OCI-LY1 (cell line): ENCODE measurements around the gene FAM25C.
"Not testable (repeated sequence)": the region's sequence is repeated elsewhere in the genome, so short reads cannot be mapped to it uniquely, and the experiment has no call there.

Experiments used
- H2AFZ ChIP-seq: fragments of 200-600 bp; sonication (generic), shearing (Covaris generic); 2 replicates; pipeline ENCODE4 v1.6.0; 2014; ENCODE audit warnings: antibody characterized with exemption, mild to moderate bottlenecking, low read length
- H3F3A ChIP-seq: fragments of 200-600 bp; sonication (generic), shearing (Covaris generic); 2 replicates; pipeline ENCODE4 v1.6.0; 2014; ENCODE audit warnings: mild to moderate bottlenecking, antibody characterized with exemption, low read length, moderate library complexity; ENCODE audit not compliant: insufficient read depth
- H3K27ac ChIP-seq: fragments of 200-600 bp; sonication (generic); 2 replicates; pipeline ENCODE4 v1.5.1; 2014; ENCODE audit warnings: low read length, mixed run types, mild to moderate bottlenecking, low read depth; ENCODE audit not compliant: poor library complexity, severe bottlenecking
- H3K27me3 ChIP-seq: fragments of 200-600 bp; sonication (generic); 2 replicates; pipeline ENCODE4 v1.6.0; 2014; ENCODE audit warnings: antibody characterized with exemption, mild to moderate bottlenecking, low read length, moderate library complexity; ENCODE audit not compliant: insufficient read depth
- H3K36me3 ChIP-seq: fragments of 200-600 bp; sonication (generic); 2 replicates; pipeline ENCODE4 v1.6.1; 2014; ENCODE audit warnings: mild to moderate bottlenecking, antibody characterized with exemption, low read length, moderate library complexity, mixed read lengths; ENCODE audit not compliant: insufficient read depth
- H3K4me1 ChIP-seq: fragments of 200-600 bp; sonication (generic); 2 replicates; pipeline ENCODE4 v1.5.1; 2014; ENCODE audit warnings: mild to moderate bottlenecking, low read length, moderate library complexity; ENCODE audit not compliant: insufficient read depth, severe bottlenecking
- H3K4me2 ChIP-seq: fragments of 200-600 bp; sonication (generic), shearing (Covaris generic); 2 replicates; pipeline ENCODE4 v1.6.1; 2014; ENCODE audit warnings: low read length
- H3K4me3 ChIP-seq: fragments of 200-600 bp; sonication (generic); 2 replicates; pipeline ENCODE4 v1.5.1; 2014; ENCODE audit warnings: low read length, low read depth, mild to moderate bottlenecking, mixed read lengths; ENCODE audit not compliant: poor library complexity, severe bottlenecking
- H3K79me2 ChIP-seq: fragments of 200-600 bp; shearing (Covaris generic); 2 replicates; pipeline ENCODE4 v1.6.1; 2016; ENCODE audit warnings: mixed run types, low read length, mixed read lengths; ENCODE audit not compliant: insufficient read depth
- H3K9ac ChIP-seq: fragments of 200-600 bp; sonication (generic), shearing (Covaris generic); 2 replicates; pipeline ENCODE4 v1.6.1; 2014; ENCODE audit warnings: mild to moderate bottlenecking, low read length, mixed read lengths
- H3K9me2 ChIP-seq: fragments of 200-600 bp; sonication (generic), shearing (Covaris generic); 2 replicates; pipeline ENCODE4 v1.6.1; 2014; ENCODE audit warnings: low read depth, mild to moderate bottlenecking, low read length, mixed read lengths
- H3K9me3 ChIP-seq: fragments of 200-600 bp; shearing (Covaris generic); 2 replicates; pipeline ENCODE4 v1.6.1; 2014; ENCODE audit warnings: low read length, mixed read lengths
- H4K20me1 ChIP-seq: fragments of 200-600 bp; sonication (generic), shearing (Covaris generic); 2 replicates; pipeline ENCODE4 v1.6.0; 2016; ENCODE audit warnings: mild to moderate bottlenecking, low read length; ENCODE audit not compliant: insufficient read depth

The FAM25C gene

GRCh38 chr10:47989542-47989950 is 10.0 kb downstream of the FAM25C start:
- not testable (repeated sequence) for H4K20me1 ChIP-seq, H3K36me3 ChIP-seq, H3K9me2 ChIP-seq, H3F3A ChIP-seq, H3K4me3 ChIP-seq, H3K4me2 ChIP-seq, H3K79me2 ChIP-seq, H3K4me1 ChIP-seq, H3K27ac ChIP-seq, H2AFZ ChIP-seq, H3K9ac ChIP-seq, H3K9me3 ChIP-seq, H3K27me3 ChIP-seq

DNA sequence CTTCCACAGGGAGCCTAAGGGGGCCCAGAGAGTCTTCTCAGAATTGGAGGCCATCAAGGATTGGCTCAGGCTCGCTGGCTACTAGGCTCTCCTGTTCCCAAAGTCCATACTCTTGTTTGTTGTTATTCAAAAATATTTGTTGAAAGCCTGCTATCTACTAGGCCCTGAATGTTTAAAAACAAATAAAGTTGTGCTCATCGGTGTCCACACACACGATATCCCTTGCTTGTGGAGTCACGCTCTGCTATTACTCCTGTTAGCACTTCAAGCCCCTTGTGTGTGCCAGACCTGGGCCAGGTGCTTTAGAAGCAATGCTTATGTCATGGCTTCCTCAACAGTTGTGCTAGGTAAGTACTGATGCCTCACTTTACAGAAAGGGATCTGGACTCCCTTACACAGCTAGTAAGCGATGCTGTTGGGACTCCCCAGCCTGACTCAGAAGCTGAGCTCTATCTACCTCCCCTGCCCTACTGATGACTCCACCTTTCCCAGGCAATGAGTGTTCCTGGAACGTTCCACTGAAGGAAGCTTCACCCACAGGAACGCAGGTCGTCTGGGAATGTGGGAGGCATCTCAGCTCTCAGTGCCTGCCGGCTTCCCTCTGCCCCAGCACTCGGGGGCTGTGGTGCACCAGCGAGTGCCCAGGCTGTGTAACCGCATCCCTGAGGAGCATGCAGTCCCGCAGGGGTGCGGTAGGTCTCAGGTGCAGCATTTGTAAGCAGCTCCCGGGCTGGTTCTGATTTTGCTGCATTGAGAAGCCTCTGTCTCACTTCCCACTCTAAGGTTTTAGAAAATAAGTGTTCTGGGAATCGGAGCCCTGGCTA is 10.7 kb downstream of the FAM25C start:
- H3K27ac ChIP-seq, H3K4me3 ChIP-seq, H3K27me3 ChIP-seq, H3K9me2 ChIP-seq, H3K36me3 ChIP-seq, H3F3A ChIP-seq, H3K4me2 ChIP-seq, H3K9ac ChIP-seq, H4K20me1 ChIP-seq, H3K4me1 ChIP-seq, H2AFZ ChIP-seq, H3K9me3 ChIP-seq, H3K79me2 ChIP-seq: not testable (repeated sequence)

GRCh38 chr10:47987952-47988351 is 11.6 kb downstream of the FAM25C start:
- not testable (repeated sequence) for H3K27ac ChIP-seq, H3K36me3 ChIP-seq, H3K9me2 ChIP-seq

GRCh38 chr10:47986413-47987230 is 13.0 kb downstream of the FAM25C start:
- H3F3A ChIP-seq, H3K9ac ChIP-seq, H2AFZ ChIP-seq, H3K27me3 ChIP-seq, H3K27ac ChIP-seq, H3K36me3 ChIP-seq, H3K4me2 ChIP-seq, H3K79me2 ChIP-seq, H4K20me1 ChIP-seq, H3K9me2 ChIP-seq, H3K9me3 ChIP-seq, H3K4me3 ChIP-seq, H3K4me1 ChIP-seq: not testable (repeated sequence)

More at GRCh38 chr10:47987952-47988351, 11.6 kb downstream of the FAM25C start:
- not testable (repeated sequence) for H3K27me3 ChIP-seq, H2AFZ ChIP-seq, H3K9me3 ChIP-seq, H3K9ac ChIP-seq, H3K79me2 ChIP-seq, H3K4me2 ChIP-seq, H3K4me1 ChIP-seq, H3F3A ChIP-seq, H3K4me3 ChIP-seq, H4K20me1 ChIP-seq

DNA sequence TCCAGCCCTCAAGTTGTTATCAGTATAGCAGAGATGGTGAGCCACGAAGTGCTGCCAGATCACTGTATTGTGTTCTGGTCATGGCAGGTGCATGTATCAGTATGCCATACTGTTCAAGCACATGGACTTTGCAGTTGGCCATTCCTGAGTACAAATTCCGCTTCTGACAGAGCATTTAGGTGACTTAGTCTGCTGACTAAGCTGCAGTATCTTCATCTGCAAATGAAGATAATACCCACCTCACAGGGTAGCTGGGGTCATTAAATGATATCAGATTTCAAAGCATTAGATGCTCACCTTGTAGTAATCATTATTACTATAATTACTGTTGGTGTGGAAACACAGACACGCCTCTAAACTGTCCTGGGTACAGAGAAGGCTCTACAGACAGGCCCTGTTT is 24.2 kb downstream of the FAM25C start:
- H3K79me2 ChIP-seq, H3K9me3 ChIP-seq, H3K4me3 ChIP-seq, H3K27me3 ChIP-seq, H3K4me1 ChIP-seq, H3K9ac ChIP-seq, H3F3A ChIP-seq, H4K20me1 ChIP-seq, H3K9me2 ChIP-seq, H3K4me2 ChIP-seq, H3K36me3 ChIP-seq, H3K27ac ChIP-seq, H2AFZ ChIP-seq: not testable (repeated sequence)

DNA sequence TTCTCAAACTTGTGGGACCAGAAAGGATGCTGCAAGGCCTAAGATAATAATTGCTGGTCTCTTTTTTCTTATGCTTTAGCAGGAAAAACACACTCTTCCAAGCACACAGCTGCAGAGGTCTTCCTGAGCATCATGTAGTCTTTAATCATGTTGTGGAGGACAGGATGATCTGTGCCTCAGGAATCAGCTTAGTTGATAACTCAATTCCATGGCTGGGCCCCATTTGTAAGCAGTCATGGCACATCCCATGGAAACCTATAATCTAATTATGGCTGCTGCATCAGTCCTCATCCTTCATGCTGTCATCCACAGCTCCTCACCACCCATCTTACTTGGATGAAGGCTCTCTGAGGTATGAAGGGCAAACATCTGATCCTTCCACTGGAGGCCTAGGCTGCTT is 26.5 kb downstream of the FAM25C start:
- not testable (repeated sequence) for H3F3A ChIP-seq, H3K27ac ChIP-seq, H2AFZ ChIP-seq, H3K9me3 ChIP-seq, H3K9ac ChIP-seq, H3K9me2 ChIP-seq, H3K36me3 ChIP-seq, H3K4me3 ChIP-seq, H3K27me3 ChIP-seq, H3K4me1 ChIP-seq, H4K20me1 ChIP-seq, H3K4me2 ChIP-seq, H3K79me2 ChIP-seq

GRCh38 chr10:47972077-47972476 is 27.5 kb downstream of the FAM25C start:
- not testable (repeated sequence) for H3K79me2 ChIP-seq, H3K36me3 ChIP-seq, H3F3A ChIP-seq, H3K27me3 ChIP-seq, H3K9me3 ChIP-seq, H3K4me1 ChIP-seq, H3K9me2 ChIP-seq, H3K9ac ChIP-seq, H4K20me1 ChIP-seq, H3K27ac ChIP-seq, H3K4me3 ChIP-seq, H3K4me2 ChIP-seq, H2AFZ ChIP-seq
